ENCODE measurements around the gene MMS19.

DNA sequence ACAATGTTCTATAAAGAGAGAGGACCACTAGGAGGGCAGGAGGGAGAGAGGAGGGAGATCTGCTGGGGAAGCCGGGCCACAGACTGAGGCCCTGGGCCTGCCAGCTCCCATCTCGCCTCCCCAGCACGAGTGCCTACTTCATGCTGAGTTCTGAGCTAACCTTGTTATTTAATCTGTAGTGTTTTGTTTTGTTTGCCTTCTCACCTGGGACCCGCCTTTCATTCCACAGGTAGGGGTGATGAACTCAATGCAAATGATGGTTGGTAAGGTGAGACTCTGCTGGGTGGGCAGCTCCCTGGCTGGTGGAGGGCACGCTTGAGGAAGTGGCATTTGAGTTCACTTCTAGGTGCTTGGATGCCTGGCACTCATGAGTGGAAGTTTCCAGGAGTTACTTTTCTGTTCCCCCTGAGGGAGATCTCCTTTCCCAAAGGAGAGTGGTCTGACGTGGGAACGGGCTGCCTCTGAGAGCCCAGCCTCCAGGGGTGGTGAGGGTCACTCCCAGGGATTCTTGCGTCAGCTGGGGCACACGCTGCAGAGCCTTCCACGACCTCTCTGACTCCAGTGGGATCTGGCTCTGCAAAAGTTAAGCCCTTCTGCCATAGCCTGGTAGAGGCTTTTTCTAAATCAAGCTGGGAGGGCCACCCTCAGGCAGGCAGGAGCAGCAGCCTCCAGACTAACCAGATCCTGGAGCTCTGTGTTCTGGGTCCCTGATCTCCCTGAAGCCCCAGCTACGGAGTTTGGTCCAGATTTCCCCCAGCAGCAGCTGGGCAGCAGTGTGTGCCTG is 22.9 kb upstream of the MMS19 start:
- TF ChIP-seq CTCF (IDR thresholded peaks at IDR 0.05) (no peak), POLR2A (IDR thresholded peaks at IDR 0.05) (peak in 1 of 2 donors; percentile 46)

Data from thyroid gland (tissue), 4 donors.